NCI-H146 treated with DMSO at 0.1 percent for 48 hours (cell line): ENCODE results near the gene ADH6.
"Not testable (repeated sequence)": the region's sequence is repeated elsewhere in the genome, so short reads cannot be mapped to it uniquely, and the experiment has no call there.

Experiments used
- DNase-seq: peaks from one replicate; lab custom pipeline; 2025; ENCODE audit not compliant: unreplicated experiment; lab: John Stamatoyannopoulos, UW

ADH6 gene

DNA sequence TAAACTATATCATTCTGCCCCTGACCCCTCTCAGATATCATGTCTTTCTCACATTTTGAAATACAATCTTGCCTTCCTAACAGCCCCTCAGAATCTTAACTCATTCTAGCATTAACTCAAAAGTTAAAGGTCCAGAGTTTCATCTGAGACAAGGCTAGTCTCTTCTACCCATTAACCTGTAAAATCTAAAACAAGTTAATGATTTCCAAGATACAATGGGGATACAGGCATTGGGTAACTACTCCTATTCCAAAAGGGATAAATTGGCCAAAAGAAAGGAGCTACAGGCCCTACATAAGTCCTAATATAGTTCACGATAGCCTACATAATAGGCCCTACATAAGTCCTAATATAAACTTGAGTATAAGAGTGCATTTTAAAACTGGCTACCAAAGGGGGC is 18.9 kb downstream of the ADH6 start:
- DNase-seq = no peak

DNA sequence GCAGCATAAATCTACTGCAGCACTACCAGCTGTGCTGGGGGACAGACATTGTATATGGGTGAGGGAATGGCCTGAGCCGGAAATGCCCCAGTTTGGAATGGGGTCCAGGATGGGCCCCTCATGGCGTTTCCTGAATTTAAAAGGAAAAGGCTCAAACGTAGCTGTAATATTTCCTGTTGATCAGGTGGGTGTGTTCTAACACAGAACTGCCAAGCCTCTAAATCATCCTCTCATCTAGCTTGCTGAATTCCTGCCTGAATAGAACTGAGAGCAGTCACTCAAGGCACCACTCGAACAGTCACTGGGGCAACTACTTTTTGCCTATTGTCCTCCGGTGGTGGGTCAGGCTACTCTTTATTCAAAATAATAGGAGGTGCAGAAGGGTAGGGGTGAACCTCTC is 28.7 kb downstream of the ADH6 start:
- no peak for DNase-seq

DNA sequence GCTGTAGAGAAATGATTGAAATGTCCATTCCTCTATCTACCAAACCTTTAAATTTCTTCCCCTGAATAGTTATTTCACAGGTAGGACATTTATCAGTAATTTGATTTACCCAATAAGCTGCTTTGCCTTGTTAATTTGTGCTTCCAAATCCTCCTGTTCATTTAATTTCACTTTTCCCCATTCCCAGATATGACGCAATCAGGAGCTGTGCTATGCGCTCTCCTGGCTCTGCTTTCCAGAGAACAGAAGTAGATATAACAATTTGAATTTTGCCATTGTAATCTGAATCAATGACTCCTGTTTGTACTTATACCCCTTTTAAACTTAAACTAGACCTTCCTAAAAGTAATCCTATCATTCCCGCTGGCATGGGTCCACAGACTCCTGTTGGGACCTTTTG is 29.1 kb downstream of the ADH6 start:
- DNase-seq = not testable (repeated sequence)

DNA sequence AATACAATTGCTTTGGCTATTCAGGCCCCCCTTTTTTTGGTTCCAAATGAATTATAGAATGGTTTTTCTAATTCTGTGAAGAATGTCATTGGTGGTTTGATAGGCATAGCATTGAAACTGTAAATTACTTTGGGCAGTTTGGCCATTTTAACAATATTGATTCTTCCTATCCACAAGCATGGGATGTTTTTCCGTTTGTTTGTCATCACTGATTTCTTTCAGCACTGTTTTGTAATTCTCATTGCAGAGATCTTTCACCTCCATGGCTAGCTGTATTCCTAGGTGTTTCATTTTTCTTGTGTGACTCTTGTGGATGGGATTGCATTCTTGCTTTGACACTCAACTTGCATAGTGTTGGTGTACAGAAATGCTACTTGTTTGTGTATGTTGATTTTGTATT is 33.0 kb downstream of the ADH6 start:
- no peak for DNase-seq

DNA sequence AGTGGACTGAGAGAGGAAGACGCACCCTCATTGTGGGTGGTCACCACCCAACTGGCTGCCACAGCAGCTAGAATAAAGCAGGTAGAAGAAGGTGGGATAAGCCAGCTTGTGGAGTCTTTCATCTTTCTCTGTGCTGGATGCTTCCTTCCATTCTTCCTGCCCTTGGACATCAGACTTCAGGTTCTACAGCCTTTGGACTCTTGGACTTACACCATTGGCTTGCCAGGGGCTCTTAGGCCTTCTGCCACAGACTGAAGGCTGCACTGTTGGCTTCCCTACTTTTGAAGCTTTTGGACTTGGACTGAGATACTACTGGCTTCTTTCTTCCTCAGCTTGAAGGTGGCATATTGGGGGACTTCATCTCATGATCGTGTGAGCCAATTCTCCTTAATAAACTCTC is 33.5 kb downstream of the ADH6 start:
- no peak for DNase-seq

DNA sequence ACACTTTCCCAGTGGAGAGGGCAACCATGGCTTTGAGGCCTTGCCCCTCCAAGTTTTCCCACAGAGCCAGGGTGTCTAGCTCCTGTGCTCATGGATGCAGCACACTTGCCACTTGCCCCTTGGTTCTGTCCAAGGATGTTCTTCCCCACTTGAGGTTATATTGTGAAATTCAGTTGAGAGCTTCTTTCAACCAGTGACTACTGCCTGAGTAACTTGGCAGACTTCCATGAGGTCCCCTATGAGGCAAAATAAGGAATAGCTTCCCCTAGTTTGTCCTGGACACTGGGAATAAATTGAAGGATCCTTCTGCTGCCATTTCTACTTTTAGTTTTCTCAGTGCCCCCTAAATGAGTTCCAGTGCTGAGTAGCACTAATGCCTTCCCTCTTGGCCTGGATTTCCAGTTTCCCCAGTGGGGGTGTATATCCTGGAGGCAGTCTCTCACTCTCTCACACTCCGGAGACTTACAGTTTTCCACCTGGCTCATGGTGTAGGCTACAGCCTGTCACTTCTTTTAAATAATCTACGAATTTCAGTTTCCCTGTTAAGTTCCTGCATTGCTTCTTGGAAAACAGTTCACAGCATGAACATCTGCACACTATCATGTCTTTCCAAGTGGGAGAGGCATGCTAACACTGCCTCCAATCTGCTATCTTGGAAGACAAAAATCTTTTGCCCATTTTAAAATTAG is 38.5 kb downstream of the ADH6 start:
- DNase-seq = no peak

DNA sequence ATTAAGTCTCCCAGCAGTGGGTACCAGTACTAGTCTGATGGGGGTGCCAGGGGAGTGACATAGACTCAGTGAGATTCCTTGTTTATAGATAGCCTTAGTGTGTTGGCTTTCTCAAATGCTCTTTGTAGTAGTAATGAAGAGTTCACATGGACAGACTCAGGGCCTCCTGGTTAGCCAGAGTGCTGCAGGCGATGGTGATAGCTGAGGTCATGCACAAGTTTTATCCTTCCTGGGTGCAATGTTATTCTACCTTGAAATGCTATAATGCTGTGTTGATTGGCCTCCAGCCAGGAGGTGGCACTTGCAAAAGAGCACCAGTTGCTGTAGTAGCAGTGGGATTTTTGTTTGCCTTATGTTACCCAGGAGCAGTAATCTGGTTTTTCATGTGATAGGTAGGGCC is 39.4 kb downstream of the ADH6 start:
- DNase-seq = no peak

DNA sequence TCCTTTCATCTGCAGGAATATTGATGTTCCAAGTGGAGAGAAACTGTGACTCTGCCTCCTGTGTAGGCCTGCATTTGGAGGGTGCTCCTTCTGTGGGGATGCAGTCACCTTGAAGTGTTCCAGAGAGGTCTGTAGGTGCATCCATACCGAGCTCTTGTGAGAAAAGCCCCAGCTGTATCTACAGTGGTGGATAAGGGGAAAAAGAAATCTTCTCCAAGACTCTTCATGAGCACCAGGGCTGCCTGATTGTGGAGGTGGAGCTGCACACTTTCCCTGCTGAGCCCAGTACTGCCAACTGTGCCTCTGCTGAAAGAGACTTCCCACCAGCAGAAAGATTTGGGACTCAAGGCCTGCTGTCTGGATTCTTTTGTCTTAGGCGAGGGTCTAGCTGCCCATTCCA is 39.9 kb downstream of the ADH6 start:
- no peak for DNase-seq

DNA sequence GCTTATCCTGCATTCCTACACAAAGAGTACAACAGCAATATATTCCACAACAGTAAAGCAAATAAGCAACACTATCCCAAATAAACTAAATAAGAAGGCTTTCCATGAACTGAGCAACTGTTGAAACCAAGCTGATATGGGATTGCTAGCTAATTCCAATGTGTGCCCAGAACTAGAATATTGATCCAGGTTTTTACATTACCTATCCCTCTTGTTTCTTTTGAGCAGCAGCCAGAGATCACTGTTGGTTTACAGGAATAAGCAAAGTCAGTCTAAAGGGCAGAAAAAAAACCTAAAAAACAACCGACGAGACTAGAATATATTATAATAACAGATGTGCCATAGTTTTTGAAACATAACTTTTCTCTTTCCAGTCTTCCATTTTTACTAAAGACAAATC is 52.5 kb downstream of the ADH6 start:
- DNase-seq = no peak

DNA sequence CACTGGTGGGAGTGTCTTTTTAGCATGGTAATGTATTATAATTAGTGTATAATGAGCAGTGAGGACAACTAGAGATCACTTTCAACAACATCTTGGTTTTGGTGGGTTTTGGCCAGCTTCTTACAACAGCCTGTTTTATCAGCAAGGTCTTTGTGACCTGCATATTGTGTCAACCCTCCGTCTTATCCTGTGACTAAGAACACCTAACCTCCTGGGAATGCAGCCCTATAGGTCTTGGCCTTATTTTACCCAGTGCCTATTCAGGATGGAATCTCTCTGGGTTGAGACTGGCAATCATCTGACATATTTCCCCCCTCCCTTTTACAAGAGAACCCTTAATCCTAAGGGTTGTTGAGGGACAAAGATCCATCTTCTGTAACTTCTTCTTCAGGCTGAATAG is 53.1 kb downstream of the ADH6 start:
- no peak for DNase-seq

DNA sequence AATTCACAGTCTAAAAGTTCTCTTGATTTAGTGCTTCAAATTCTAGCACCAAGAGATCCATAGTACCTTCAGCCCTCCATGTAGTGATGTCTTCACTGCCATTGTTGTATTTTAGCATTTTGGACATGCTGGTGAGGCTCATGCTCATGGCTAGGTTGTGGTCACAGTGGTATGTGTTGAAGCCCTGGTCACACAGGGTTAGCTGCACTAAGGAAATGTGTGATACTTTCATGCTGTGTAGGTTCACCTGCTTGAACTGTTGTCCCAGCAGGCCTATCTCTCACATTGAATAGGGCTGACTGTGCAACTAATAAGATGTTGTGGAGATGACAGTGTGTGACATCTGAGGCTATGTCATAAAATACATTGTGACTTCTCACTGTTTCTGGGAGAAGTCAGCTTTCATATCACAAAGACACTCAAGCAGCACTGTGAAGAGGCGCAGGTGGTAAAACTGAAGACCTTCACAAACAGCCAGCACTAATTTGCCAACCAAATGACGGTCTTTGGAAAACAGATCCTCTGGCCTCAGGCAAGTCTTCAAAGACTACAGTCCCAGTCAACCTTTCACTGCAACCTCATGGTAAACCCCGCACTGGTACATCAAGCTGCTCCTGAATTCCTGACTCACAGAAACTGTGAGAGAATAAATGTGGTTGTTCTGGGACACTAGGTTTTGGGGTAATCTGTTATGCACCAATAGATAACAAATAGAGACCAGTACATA is 57.5 kb downstream of the ADH6 start:
- no peak for DNase-seq

DNA sequence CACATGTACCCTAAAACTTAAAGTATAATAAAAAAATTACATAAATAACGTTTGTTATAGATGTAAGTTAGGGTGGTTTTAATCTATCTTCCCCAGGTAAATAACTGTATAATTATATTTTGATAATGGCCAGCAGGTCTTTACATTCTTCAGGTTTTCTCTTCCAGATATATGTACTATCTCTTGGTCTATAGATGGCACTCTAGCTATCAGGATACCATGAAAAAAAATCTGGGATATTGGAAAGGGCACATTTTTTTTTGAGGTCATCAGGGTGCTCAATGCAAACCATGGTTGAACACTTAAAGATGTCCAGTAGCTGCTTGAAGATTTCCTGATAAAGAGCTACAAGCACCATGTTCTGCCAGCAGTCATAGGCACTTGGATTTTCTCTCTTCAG is 59.3 kb downstream of the ADH6 start:
- DNase-seq = no peak

DNA sequence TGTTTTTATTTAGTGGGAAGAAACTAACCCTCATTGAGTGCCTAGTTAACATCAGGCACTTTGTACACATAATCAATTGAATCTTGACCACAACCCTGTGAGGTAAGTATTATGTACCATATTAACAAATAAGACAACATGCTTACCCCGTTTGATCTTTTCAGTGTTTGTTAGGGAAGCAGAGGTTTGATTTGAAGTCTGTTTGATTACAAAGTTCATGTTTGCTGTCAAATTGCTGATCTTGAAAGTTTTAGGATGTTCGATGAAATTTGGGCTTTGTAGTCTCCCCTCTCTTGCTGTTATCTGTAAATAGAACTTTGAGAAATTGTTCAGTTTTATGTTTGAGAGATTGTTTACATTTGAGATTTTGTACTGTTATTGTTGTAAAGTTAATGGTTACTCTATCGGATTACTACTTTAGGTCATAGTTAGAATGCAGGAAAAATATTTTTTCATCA is 61.5 kb downstream of the ADH6 start:
- DNase-seq = no peak

DNA sequence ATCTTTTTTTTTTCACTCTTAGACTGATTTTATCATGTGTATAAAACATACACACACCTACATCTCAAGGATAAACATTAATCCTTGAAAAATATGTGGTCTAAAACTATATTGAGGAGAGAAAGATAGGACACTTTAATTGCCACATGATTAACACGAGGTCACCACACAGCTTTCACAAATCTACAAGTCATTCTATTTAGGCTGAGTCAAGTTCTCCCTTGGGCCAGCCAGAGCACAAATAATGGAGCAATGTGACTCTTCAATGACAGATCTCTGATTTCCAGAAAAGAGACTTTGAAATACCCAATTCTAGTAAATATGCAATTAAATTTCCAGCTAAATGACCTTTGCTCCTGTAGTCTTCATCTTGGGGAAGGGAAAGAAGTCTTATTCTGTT is 62.1 kb downstream of the ADH6 start:
- no peak for DNase-seq

DNA sequence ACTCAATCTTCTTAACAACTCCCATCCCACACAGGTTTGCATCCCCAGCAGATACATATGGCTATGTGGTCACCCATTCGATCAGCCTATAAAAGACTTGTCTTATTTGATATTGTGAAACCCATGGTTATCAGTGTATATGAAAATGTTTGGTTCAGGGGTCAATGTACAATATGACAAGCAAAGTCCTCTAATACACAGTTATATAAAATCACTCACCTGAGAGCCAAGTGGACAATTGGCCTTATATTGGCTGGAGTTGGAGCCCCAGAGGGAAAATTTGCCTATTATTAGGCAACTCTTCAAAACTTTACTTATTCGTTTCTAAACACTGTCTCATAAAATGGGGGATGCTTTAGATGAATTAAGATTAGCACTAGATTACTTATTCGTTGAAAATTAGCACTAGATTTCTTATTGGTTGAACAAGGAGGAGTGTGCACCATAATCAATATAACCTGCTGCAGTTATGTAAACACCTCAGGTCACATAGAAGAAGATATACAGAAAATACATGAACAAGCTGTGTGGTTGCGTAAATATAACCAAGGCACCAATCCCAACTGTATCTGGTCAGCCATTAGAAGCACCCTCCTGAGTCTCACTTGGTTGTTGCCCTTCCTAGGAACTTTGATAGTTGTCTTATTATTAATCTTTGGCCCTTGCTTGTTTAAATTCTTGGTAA is 64.2 kb downstream of the ADH6 start:
- DNase-seq = no peak
